ENCODE measurements around the gene MIER2.

Gene MIER2

GRCh38 chr19:334296-335071 lies 10.1 kb downstream of the MIER2 start:
- H3K4me3 ChIP-seq (ENCODE audit: low read length): no peak overlapping the region
- H3K36me3 ChIP-seq (ENCODE audit: control insufficient read depth, insufficient read depth, low read length): peaks cover 10% of the 10 kb centered on the region
- no peaks in the 10 kb centered on the region for H3K4me1 ChIP-seq (ENCODE audit: control insufficient read depth, insufficient read depth, low read length)
- no peaks in the 10 kb centered on the region for H3K27me3 ChIP-seq (ENCODE audit: control insufficient read depth, insufficient read depth, low read length)
- no peak overlapping the region for H3K27ac ChIP-seq (ENCODE audit: low read depth, low read length)
- no peak overlapping the region for H3K9ac ChIP-seq (ENCODE audit: low read length)

GRCh38 chr19:330503-330902 lies 14.1 kb downstream of the MIER2 start:
- H3K27ac ChIP-seq (ENCODE audit: low read depth, low read length): no peak overlapping the region
- H3K4me3 ChIP-seq (ENCODE audit: low read length): no peak overlapping the region
- no peaks in the 10 kb centered on the region for H3K4me1 ChIP-seq (ENCODE audit: control insufficient read depth, insufficient read depth, low read length)
- H3K36me3 ChIP-seq (ENCODE audit: control insufficient read depth, insufficient read depth, low read length): peaks cover 38% of the 10 kb centered on the region
- no peaks in the 10 kb centered on the region for H3K27me3 ChIP-seq (ENCODE audit: control insufficient read depth, insufficient read depth, low read length)
- H3K9ac ChIP-seq (ENCODE audit: low read length): no peak overlapping the region

- Histone ChIP-seq H3K4me3 (ENCODE audit: low read length) (no peak overlapping the region), H3K27me3 (ENCODE audit: control insufficient read depth, insufficient read depth, low read length) (no peaks in the 10 kb centered on the region), H3K27ac (ENCODE audit: low read depth, low read length) (no peak overlapping the region), H3K36me3 (ENCODE audit: control insufficient read depth, insufficient read depth, low read length) (peaks cover 41% of the 10 kb centered on the region), H3K4me1 (ENCODE audit: control insufficient read depth, insufficient read depth, low read length) (no peaks in the 10 kb centered on the region), H3K9ac (ENCODE audit: low read length) (no peak overlapping the region)
Observed at GRCh38 chr19:329876-330275, 14.7 kb downstream of the MIER2 start.

GRCh38 chr19:328025-328505 lies 16.5 kb downstream of the MIER2 start:
- H3K27me3 ChIP-seq (ENCODE audit: control insufficient read depth, insufficient read depth, low read length): no peaks in the 10 kb centered on the region
- peaks cover 43% of the 10 kb centered on the region for H3K36me3 ChIP-seq (ENCODE audit: control insufficient read depth, insufficient read depth, low read length)
- no peak overlapping the region for H3K27ac ChIP-seq (ENCODE audit: low read depth, low read length)
- H3K4me3 ChIP-seq (ENCODE audit: low read length): no peak overlapping the region
- H3K4me1 ChIP-seq (ENCODE audit: control insufficient read depth, insufficient read depth, low read length): no peaks in the 10 kb centered on the region
- H3K9ac ChIP-seq (ENCODE audit: low read length): no peak overlapping the region

DNA sequence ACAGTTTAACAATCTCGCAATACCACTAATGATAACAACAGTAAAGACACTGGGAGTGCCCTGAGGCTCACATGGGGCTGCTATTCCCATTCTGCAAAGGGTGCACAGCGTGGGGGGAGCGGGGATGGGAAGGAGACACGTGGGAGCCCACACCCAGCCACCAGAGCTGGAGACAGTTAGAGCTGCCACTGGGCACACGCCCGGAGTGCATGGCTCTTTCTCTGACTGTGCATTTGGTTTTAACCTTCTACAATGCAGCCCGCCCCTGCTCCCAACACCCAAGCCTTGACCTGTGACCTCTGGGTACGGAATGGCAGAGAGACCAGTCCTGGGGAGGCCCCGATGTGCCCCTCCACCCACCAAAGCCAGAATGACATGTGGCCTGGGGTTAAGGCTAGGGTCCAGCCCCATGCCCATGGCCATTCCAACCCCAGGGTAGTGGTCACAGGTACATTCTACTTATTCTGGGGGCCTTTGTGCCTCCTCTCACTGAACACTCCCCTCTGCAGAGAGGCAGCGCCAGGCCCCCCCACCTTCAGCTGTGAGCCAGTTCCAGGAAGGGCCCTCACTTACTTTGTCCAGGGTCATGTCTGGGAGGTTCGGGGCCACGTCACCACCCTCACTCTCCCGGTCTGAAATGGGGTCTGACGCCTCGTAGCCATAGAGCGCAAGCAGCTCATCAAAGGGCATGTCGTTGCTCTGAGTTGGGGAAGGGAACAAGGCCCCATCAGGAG lies 17.1 kb downstream of the MIER2 start:
- Histone ChIP-seq H3K9ac (ENCODE audit: low read length) (no peak overlapping the region), H3K36me3 (ENCODE audit: control insufficient read depth, insufficient read depth, low read length) (peaks cover 46% of the 10 kb centered on the region), H3K27ac (ENCODE audit: low read depth, low read length) (no peak overlapping the region), H3K27me3 (ENCODE audit: control insufficient read depth, insufficient read depth, low read length) (no peaks in the 10 kb centered on the region), H3K4me1 (ENCODE audit: control insufficient read depth, insufficient read depth, low read length) (no peaks in the 10 kb centered on the region), H3K4me3 (ENCODE audit: low read length) (no peak overlapping the region)

GRCh38 chr19:326871-327270 lies 17.7 kb downstream of the MIER2 start:
- Histone ChIP-seq H3K36me3 (ENCODE audit: control insufficient read depth, insufficient read depth, low read length) (peaks cover 46% of the 10 kb centered on the region), H3K9ac (ENCODE audit: low read length) (no peak overlapping the region)

GRCh38 chr19:325937-326565 lies 18.5 kb downstream of the MIER2 start:
- Histone ChIP-seq H3K4me1 (ENCODE audit: control insufficient read depth, insufficient read depth, low read length) (no peaks in the 10 kb centered on the region), H3K4me3 (ENCODE audit: low read length) (no peak overlapping the region), H3K36me3 (ENCODE audit: control insufficient read depth, insufficient read depth, low read length) (peaks cover 47% of the 10 kb centered on the region), H3K9ac (ENCODE audit: low read length) (no peak overlapping the region), H3K27me3 (ENCODE audit: control insufficient read depth, insufficient read depth, low read length) (no peaks in the 10 kb centered on the region), H3K27ac (ENCODE audit: low read depth, low read length) (no peak overlapping the region)

More at GRCh38 chr19:326871-327270, 17.7 kb downstream of the MIER2 start:
- H3K27ac ChIP-seq (ENCODE audit: low read depth, low read length): no peak overlapping the region
- no peaks in the 10 kb centered on the region for H3K4me1 ChIP-seq (ENCODE audit: control insufficient read depth, insufficient read depth, low read length)
- H3K4me3 ChIP-seq (ENCODE audit: low read length): no peak overlapping the region
- no peaks in the 10 kb centered on the region for H3K27me3 ChIP-seq (ENCODE audit: control insufficient read depth, insufficient read depth, low read length)

GRCh38 chr19:325173-325936 lies 19.2 kb downstream of the MIER2 start:
- peaks cover 45% of the 10 kb centered on the region for H3K36me3 ChIP-seq (ENCODE audit: control insufficient read depth, insufficient read depth, low read length)

DNA sequence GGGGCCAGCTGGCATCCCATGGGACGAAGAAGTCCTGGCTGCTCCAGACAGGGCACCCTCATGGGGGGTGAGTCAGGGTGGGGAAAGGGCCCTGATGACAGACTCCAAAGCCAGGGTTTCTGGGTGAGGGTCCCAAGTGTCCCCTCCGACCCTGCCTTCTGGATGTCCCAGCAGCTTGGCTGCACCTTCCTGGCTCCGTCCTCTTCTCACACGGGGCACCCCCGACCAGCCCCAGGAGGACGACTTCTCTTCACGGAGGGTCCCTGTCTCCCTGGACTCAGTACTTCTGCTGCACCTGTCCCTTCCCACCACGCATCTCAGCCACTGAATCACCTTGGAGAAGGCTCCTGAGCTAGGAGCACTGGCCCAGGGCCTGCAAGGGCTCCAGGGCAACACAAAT lies 19.9 kb downstream of the MIER2 start:
- Histone ChIP-seq H3K4me1 (ENCODE audit: control insufficient read depth, insufficient read depth, low read length) (no peaks in the 10 kb centered on the region), H3K27ac (ENCODE audit: low read depth, low read length) (no peak overlapping the region), H3K36me3 (ENCODE audit: control insufficient read depth, insufficient read depth, low read length) (peaks cover 42% of the 10 kb centered on the region), H3K27me3 (ENCODE audit: control insufficient read depth, insufficient read depth, low read length) (no peaks in the 10 kb centered on the region), H3K9ac (ENCODE audit: low read length) (no peak overlapping the region), H3K4me3 (ENCODE audit: low read length) (no peak overlapping the region)

More at GRCh38 chr19:325173-325936, 19.2 kb downstream of the MIER2 start:
- H3K27ac ChIP-seq (ENCODE audit: low read depth, low read length): no peak overlapping the region
- no peak overlapping the region for H3K4me3 ChIP-seq (ENCODE audit: low read length)
- H3K27me3 ChIP-seq (ENCODE audit: control insufficient read depth, insufficient read depth, low read length): no peaks in the 10 kb centered on the region
- H3K4me1 ChIP-seq (ENCODE audit: control insufficient read depth, insufficient read depth, low read length): no peaks in the 10 kb centered on the region
- no peak overlapping the region for H3K9ac ChIP-seq (ENCODE audit: low read length)

GRCh38 chr19:322616-323015 lies 22.0 kb downstream of the MIER2 start:
- Histone ChIP-seq H3K4me3 (ENCODE audit: low read length) (no peak overlapping the region), H3K4me1 (ENCODE audit: control insufficient read depth, insufficient read depth, low read length) (no peaks in the 10 kb centered on the region), H3K27me3 (ENCODE audit: control insufficient read depth, insufficient read depth, low read length) (no peaks in the 10 kb centered on the region), H3K27ac (ENCODE audit: low read depth, low read length) (no peak overlapping the region), H3K9ac (ENCODE audit: low read length) (no peak overlapping the region), H3K36me3 (ENCODE audit: control insufficient read depth, insufficient read depth, low read length) (peaks cover 27% of the 10 kb centered on the region)

GRCh38 chr19:318509-318774 lies 26.2 kb downstream of the MIER2 start:
- Histone ChIP-seq H3K36me3 (ENCODE audit: control insufficient read depth, insufficient read depth, low read length) (peaks cover 8% of the 10 kb centered on the region), H3K4me1 (ENCODE audit: control insufficient read depth, insufficient read depth, low read length) (no peaks in the 10 kb centered on the region), H3K4me3 (ENCODE audit: low read length) (no peak overlapping the region), H3K9ac (ENCODE audit: low read length) (no peak overlapping the region), H3K27me3 (ENCODE audit: control insufficient read depth, insufficient read depth, low read length) (no peaks in the 10 kb centered on the region), H3K27ac (ENCODE audit: low read depth, low read length) (no peak overlapping the region)
